HG03442 (cell line): ENCODE measurements around the gene NOS1AP.

Source experiments
- ATAC-seq: cut with Tn5 transposase; IDR thresholded peaks from one replicate; pipeline ENCODE4 v1.9.1; 2021; ENCODE audit warnings: mild to moderate bottlenecking, moderate library complexity; ENCODE audit not compliant: unreplicated experiment

NOS1AP gene

GRCh38 chr1:162380061-162380846 lies 310.8 kb downstream of the NOS1AP start:
- no peak for ATAC-seq

DNA sequence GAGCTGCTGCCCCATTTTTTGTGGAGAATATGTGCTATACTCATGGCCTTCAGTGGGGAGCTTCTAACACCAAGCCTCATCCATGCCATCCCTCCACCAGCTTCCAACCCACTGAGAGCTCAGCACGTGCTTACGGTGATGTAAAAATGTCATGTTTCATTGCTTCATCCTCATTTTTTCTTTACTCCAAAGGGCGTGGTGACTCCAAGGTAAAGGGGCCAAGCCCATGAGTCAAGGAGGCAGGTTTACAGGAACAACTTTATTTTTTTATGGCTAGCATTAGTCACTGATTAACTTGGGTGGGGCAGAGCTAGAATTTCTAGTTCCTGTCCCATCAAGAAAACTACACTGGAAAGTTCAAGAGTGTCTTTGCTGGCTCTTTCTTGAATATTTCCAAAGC lies 311.9 kb downstream of the NOS1AP start, which contains the start of gene C1orf226:
Gene C1orf226, plus strand, starts transcription at position 346 of the 400 bp plus-strand sequence. CDS start 174 bp downstream, outside the sequence.
- ATAC-seq: no peak

- ATAC-seq: no peak
Observed at GRCh38 chr1:162381941-162382750, 312.7 kb downstream of the NOS1AP start.

DNA sequence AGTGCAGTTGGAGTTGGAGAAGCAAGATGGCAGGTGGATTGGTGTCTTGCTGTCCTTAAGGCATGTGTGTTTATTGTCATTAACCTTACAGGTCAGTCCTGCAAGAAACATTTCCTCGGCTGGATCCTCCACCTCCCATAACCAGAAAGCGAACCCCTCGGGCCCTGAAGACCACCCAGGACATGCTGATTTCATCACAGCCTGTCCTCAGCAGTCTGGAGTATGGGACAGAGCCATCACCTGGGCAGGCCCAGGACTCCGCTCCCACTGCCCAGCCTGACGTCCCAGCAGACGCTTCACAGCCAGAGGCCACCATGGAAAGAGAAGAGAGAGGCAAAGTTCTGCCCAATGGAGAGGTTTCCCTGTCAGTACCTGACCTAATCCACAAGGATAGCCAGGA lies 313.6 kb downstream of the NOS1AP start:
- no peak for ATAC-seq

- no peak for ATAC-seq
Observed at GRCh38 chr1:162383516-162383915, 314.0 kb downstream of the NOS1AP start.

DNA sequence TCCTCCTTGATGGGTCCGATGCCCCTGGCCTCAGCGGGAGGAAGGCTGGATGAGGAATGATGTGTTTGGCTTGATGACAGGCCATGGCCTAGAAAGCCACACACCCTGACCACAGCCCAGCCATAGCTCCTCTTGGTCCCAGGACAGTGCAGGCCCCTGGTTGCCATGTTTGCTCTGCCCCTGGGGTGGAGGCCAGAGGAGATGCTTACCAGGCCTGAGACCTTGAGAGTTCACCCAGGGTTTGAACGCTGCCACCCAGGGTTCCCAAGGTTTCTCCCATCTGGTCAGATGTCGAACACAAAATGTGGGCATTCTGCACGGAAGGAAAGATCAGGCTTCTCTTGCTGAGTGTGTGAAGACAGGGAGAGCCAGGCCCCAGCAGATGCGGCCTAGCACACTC lies 314.6 kb downstream of the NOS1AP start:
- no peak for ATAC-seq

GRCh38 chr1:162384601-162385279 lies 315.2 kb downstream of the NOS1AP start:
- ATAC-seq: no peak

GRCh38 chr1:162385280-162385623 lies 315.8 kb downstream of the NOS1AP start:
- no peak for ATAC-seq

DNA sequence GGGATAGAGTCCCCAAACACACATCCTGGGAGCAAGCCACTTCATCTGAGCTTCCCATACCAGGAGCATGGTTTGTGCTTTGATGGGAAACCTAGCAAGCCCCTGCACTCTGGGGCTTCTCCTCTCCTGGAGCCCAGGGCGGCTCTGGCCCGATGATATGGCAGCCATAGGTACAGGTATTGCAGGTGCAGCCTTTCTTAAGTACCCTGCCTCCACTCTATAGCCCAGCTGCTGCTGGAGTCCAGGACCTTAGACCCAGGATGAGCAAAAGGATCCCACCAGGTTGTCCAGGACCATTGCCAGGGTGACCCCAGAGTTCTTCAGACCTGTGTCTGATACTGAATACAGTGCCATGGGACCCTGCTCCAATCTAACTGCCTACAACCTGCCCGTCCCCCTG lies 316.2 kb downstream of the NOS1AP start:
- no peak for ATAC-seq

- no peak for ATAC-seq
Observed at GRCh38 chr1:162386292-162387225, 317.1 kb downstream of the NOS1AP start.

DNA sequence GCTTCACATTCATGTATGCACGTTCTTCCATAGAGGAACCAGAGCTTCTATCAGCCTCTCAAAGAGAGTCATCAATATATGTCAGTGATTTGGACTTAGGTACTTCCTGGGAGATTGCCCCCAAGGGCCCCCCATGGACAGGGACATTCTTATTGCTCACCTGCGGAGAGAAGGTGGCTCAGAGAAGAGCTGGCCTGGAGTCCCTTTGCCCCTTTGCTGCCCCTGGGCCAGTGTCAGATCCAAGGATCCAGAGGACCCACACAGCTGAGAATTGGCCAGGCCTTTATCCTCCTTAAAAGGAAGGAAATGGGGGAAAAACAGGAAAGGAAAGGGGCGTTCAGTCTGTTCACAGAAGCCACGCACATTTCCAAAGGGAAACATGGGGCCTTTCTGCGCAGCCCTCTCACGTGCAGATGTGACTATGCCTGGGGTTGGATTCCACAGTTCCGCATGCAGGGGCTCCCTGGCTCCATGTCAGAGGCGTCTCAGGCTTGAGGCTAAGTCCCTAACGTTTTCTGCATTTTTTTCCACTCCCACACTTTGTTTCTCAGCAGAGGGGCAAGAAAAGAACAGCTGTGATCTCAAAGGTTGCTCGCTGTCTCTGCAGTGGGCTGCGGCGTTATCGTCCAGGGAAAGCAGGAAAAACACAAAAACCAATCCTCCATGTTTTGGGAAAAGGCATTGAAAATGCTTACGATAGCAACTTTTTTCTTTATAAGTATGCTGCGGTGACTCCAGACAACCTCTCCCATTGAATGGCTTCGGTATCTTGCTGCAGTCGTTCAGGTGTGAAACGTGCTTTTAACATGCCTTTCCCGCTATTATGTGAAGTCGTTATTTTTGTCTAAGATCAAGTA lies 318.0 kb downstream of the NOS1AP start:
- no peak for ATAC-seq

GRCh38 chr1:162388083-162388594 lies 318.6 kb downstream of the NOS1AP start:
- ATAC-seq: no peak

DNA sequence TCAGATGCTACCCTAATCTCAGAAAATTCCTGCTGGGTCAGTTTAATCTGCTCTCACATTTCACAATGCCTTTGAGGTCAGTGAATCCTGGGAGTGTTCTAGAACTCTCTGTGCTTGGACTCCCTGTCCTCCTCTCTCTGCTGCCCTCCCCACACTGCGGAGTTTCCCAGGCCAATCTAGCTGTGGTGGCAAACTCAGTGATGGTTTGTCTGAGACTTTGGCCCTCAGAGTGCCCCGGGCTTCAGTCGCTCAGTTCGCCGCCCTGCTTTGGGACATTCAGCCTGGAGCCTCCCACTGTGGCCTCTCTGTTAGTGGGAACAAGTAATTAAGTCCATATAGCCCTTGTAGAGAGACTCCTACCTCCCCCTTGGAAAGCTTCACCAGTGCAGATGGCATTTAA lies 319.1 kb downstream of the NOS1AP start:
- ATAC-seq: no peak

DNA sequence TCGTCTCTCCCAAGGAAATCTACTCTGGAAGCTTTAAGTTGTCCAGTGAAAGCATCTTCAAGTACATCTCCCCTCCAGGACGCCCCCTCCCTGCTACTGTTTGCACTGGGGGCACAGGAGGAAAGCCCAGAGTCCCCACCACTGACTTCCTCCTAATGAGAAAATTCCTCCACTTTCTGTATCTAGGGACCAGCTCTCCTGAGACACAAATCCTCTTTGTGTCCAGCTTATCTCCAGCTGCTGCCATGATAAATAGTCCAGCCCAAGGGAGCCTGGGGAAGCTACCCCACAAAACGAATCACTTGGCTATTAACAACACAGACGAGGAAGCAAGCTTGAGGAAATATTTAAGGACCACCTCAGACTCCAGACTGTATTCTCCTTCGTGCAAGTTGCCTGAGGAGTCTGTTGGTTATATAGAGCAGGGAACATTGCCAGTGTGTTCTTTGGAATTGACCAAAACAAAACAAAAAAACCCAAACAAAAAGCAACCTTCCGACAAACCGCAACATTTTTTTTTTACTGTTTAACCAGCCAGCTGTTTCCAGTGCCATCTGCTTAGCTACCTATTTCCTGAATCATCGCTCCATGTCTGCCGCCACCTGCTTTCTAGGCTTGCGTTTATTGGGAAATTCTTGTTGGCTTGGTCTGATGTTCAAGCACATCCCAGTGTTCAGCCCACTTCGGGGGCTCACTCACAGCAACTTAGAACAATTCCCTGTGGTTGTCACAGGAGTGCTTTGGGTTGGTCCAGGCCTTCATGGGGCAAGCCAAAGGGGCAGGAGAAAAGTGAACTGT lies 319.7 kb downstream of the NOS1AP start:
- ATAC-seq: no peak

- no peak for ATAC-seq
Observed at GRCh38 chr1:162389971-162390370, 320.5 kb downstream of the NOS1AP start.

DNA sequence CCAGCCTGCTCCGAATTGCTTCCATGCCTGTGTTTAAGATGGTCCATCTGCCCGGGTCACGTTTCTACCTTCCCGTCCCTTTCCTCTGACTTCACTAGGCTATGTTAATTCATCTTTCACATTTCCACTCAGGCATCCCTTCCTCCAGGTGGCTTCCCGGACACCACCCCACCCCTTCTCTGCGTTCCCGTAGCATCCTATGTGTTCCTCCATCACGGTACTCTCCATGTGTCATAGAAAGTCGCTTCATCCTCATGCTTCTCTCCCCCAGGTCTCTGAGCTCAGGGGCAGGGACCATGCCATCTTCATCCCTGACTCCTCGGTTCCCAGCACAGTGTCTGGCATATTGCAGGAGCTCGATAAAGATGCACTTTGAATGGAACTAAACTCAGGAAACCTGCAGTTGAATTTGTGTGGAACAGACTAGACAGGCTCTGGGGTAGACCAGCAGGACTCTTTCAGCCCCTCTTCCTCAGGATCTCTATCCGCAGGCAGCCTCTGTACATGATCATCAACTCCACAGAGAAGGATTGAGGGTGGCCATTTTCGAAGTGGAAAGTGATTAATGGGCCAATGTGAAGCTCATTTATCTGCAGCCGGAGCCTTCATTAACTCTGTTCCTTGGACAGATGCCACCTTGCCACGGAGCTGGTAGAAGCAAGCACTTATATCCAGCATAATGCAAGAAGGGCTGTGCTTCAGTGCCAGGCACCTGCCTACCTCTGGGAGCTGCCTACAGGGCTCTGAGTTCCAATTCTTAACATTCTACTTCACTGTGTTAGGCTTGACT lies 321.1 kb downstream of the NOS1AP start:
- ATAC-seq: no peak

GRCh38 chr1:162391790-162392563 lies 322.5 kb downstream of the NOS1AP start:
- no peak for ATAC-seq
